COLO668 (cell line): ENCODE data around the gene LURAP1L.

ENCODE experiments used
- DNase-seq: peaks from one replicate; lab custom pipeline; 2025; ENCODE audit not compliant: unreplicated experiment; lab: John Stamatoyannopoulos, UW

LURAP1L gene

GRCh38 chr9:12811935-12812334 is 37.1 kb downstream of the LURAP1L start:
- no peak for DNase-seq

- DNase-seq: no peak
These were observed 37.9 kb downstream of the LURAP1L start for GRCh38 chr9:12812710-12813109.

- no peak for DNase-seq
These were observed 38.7 kb downstream of the LURAP1L start for GRCh38 chr9:12813533-12813932.

- peak; percentile 55 for DNase-seq
These were observed 39.4 kb downstream of the LURAP1L start for GRCh38 chr9:12813960-12814876.

GRCh38 chr9:12814877-12815237 is 40.0 kb downstream of the LURAP1L start:
- no peak for DNase-seq

DNA sequence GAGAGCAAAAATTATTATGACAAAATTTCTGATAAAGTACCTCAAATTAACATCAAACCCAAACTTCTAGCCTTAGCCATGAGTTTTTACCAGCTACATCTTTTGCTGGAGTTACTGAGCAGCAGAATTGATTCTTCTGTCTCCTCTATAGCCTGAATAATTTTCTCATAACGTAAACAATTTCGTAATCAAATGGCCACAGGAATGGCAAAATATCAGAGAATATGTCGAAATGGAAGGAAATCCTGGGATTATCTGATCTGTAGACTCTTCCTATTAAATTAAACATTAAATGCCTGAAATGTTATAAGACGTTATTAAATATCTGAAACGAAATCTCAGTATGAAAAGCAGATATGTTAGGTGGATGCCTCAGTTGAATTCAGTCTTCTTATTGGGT is 41.1 kb downstream of the LURAP1L start:
- no peak for DNase-seq

GRCh38 chr9:12816656-12817101 is 41.9 kb downstream of the LURAP1L start:
- peak; percentile 12 for DNase-seq

DNA sequence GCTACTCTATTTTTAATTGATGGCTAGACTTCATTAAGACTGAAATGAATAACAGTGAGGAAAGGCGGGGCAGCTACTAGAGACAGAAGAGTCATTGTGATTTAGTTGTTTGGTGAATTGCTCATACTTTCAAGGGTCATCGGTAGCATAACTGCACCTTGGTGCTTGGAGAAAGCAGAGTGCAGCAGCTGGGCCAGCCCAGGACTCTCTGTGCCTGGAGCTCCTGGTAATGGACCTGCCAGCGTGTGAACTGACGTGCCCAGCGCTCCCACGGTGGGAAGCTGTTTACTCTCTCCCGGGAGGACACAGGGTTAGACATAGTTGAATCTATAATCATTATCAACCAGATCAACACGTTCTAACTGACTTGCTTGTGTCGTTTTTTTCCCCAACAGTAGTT is 42.9 kb downstream of the LURAP1L start:
- DNase-seq: peak; percentile 65

GRCh38 chr9:12818431-12819000 is 43.7 kb downstream of the LURAP1L start:
- no peak for DNase-seq

- peak; percentile 14 for DNase-seq
These were observed 44.8 kb downstream of the LURAP1L start for GRCh38 chr9:12819436-12820185.

- no peak for DNase-seq
These were observed 47.3 kb downstream of the LURAP1L start for GRCh38 chr9:12822111-12822510.

- DNase-seq: no peak
These were observed 52.2 kb downstream of the LURAP1L start for GRCh38 chr9:12826924-12827565.

DNA sequence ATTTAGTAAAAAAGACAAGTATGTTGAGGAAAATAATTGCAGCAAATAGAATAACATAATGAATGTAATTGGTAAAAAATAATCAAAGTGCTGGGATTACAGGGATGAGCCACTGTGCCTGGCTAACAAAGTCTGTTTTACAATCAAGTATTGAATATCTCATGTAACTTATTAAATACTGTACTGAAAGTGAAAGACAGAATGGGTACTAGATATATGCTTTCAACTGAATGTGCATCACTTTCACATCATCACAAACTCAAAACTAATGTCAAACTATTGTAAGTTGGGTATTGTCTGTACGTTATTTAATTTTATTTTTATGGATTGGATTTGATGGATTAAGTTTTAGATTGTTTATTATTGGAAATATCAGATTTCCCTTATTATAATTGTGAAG is 58.9 kb downstream of the LURAP1L start:
- no peak for DNase-seq

GRCh38 chr9:12838546-12838945 is 63.7 kb downstream of the LURAP1L start:
- no peak for DNase-seq

- DNase-seq: no peak
These were observed 68.9 kb downstream of the LURAP1L start for GRCh38 chr9:12843735-12844134.

- DNase-seq: no peak
These were observed 71.2 kb downstream of the LURAP1L start for GRCh38 chr9:12846035-12846434.

GRCh38 chr9:12847561-12847960 is 72.7 kb downstream of the LURAP1L start:
- DNase-seq: no peak

- no peak for DNase-seq
These were observed 74.7 kb downstream of the LURAP1L start for GRCh38 chr9:12849486-12850003.

- no peak for DNase-seq
These were observed 76.7 kb downstream of the LURAP1L start for GRCh38 chr9:12851341-12852090.

DNA sequence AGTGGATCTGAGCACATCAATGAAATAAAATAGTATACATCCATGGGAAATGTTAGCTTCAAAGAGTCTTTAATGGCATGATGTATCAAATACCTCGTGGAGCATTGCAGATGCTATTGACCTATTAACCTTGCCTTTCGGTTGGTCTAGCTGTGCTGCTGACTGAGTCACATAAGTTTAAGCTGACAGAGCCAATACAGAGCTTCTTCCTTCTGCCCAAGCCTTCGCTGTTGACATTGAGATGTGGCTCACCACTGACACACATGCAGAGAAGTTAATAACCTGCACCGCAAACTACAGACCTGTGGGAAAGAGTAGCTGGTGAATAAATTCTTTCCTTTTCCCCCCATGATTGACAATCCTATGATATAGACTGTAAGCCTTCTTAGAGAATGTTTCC is 78.2 kb downstream of the LURAP1L start:
- no peak for DNase-seq
